B cell (primary cell): ENCODE data around the gene DCN. TPM values are rescaled to one million over a fixed set of nuclear protein-coding genes. Genes with fewer than 3 reads are reported as not detected.

Experiments used
- ATAC-seq: fragments of 200-7000 bp; cut with Tn5 transposase; one replicate; pipeline ENCODE4 v1.10.0; 2021; ENCODE audit warnings: low read depth, mild to moderate bottlenecking, moderate number of reproducible peaks, moderate library complexity
- CTCF ChIA-PET: fragments of 350-600 bp; sonication (Branson Sonifier 250); formaldehyde crosslinking; loops from one replicate; lab custom pipeline; 2021; ENCODE audit warnings: antibody characterized with exemption, inconsistent platforms; lab: Charles Lee
- POLR2A ChIA-PET: fragments of 350-600 bp; sonication (Branson Sonifier 250); formaldehyde crosslinking; loops from one replicate; lab custom pipeline; 2021; ENCODE audit warnings: antibody characterized with exemption; lab: Charles Lee
- DNase-seq: peaks from one replicate; pipeline ENCODE4 v3.0.0; 2013
- H2AFZ ChIP-seq: 2 replicates; pipeline ENCODE4 v1.6.1; 2012; ENCODE audit warnings: mild to moderate bottlenecking, low read depth, low read length; ENCODE audit not compliant: insufficient read depth, poor library complexity, severe bottlenecking
- H3K27ac ChIP-seq, 2 donors: 1 replicate in 1 of 2; 2 replicates in 1 of 2; pipeline ENCODE4 v1.5.1; 2012 to 2013; ENCODE audit warnings: low read length in 2 of 2, mild to moderate bottlenecking in 2 of 2, moderate library complexity in 1 of 2
- H3K27me3 ChIP-seq, 4 experiments: fragments of 200-600 bp in 1 of 4; sonication (generic) in 1 of 4; replicated peaks in 1 of 4; 1 replicate in 2 of 4; 2 replicates in 2 of 4; pipeline versions ENCODE4 v1.6.1 to v1.7.0; 2013 to 2016; ENCODE audit warnings: low read length in 3 of 4, mild to moderate bottlenecking in 2 of 4, mixed read lengths in 1 of 4, moderate library complexity in 1 of 4; ENCODE audit not compliant: insufficient read depth in 4 of 4, control insufficient read depth in 3 of 4; ENCODE audit errors: control extremely low read depth in 1 of 4
- H3K36me3 ChIP-seq, 2 experiments: replicated peaks in 1 of 2; 1 replicate in 1 of 2; 2 replicates in 1 of 2; pipeline versions ENCODE4 v1.6.1 to v1.7.1; 2013; ENCODE audit warnings: low read length in 1 of 2; ENCODE audit not compliant: insufficient read depth in 2 of 2, control insufficient read depth in 1 of 2; ENCODE audit errors: control extremely low read depth in 1 of 2, extremely low read depth in 1 of 2
- H3K4me1 ChIP-seq, 2 donors: fragments of 200-600 bp in 1 of 2; sonication (generic) in 1 of 2; 1 replicate in 1 of 2; 2 replicates in 1 of 2; pipeline versions ENCODE4 v1.5.1 to v1.6.1; 2013 to 2017; ENCODE audit warnings: low read length in 2 of 2; ENCODE audit not compliant: control insufficient read depth in 2 of 2, insufficient read depth in 2 of 2
- H3K4me2 ChIP-seq: replicated peaks from 2 replicates; pipeline ENCODE3; 2012; ENCODE audit warnings: mild to moderate bottlenecking, low read depth, low read length; ENCODE audit not compliant: poor library complexity, severe bottlenecking
- H3K4me3 ChIP-seq, 5 experiments: fragments of 200-600 bp in 1 of 5; sonication (generic) in 1 of 5; 1 replicate in 3 of 5; 2 replicates in 2 of 5; pipeline versions ENCODE4 v1.5.1 to v1.7.0; 2011 to 2016; ENCODE audit warnings: low read length in 4 of 5, mild to moderate bottlenecking in 4 of 5, low read depth in 2 of 5, control low read depth in 1 of 5, moderate library complexity in 1 of 5; ENCODE audit not compliant: insufficient read depth in 1 of 5; ENCODE audit errors: control extremely low read depth in 1 of 5, extremely low read depth in 1 of 5
- H3K79me2 ChIP-seq: fragments of 200-600 bp; sonication (generic); one replicate; pipeline ENCODE4 v1.6.0; 2016; ENCODE audit warnings: low read length; ENCODE audit not compliant: control insufficient read depth, insufficient read depth
- H3K9ac ChIP-seq: fragments of 200-600 bp; sonication (generic); 2 replicates; pipeline ENCODE4 v1.6.1; 2017; ENCODE audit warnings: mild to moderate bottlenecking, low read length, moderate library complexity
- H3K9me3 ChIP-seq, 3 donors: one replicate each; pipeline versions ENCODE4 v1.6.1 to v1.7.1; 2013; ENCODE audit warnings: low read length in 2 of 3; ENCODE audit not compliant: control insufficient read depth in 2 of 3, insufficient read depth in 1 of 3; ENCODE audit errors: control extremely low read depth in 1 of 3
- H4K20me1 ChIP-seq: 2 replicates; pipeline ENCODE4 v1.6.0; 2012; ENCODE audit warnings: mild to moderate bottlenecking, low read length; ENCODE audit not compliant: insufficient read depth, control insufficient read depth, poor library complexity, severe bottlenecking
- H3K27ac Mint-ChIP-seq: one replicate; pipeline ENCODE4 v1.8.0; 2021; ENCODE audit warnings: mixed read lengths
- H3K27me3 Mint-ChIP-seq: one replicate; pipeline ENCODE4 v1.8.0; 2021; ENCODE audit warnings: mixed read lengths
- H3K4me1 Mint-ChIP-seq: one replicate; pipeline ENCODE4 v1.8.0; 2021; ENCODE audit warnings: mixed read lengths
- H3K4me3 Mint-ChIP-seq: one replicate; pipeline ENCODE4 v1.8.0; 2021; ENCODE audit warnings: mixed read lengths
- H3K9me3 Mint-ChIP-seq: one replicate; pipeline ENCODE4 v1.8.0; 2022; ENCODE audit warnings: mixed read lengths; ENCODE audit not compliant: insufficient read depth
- CTCF ChIP-seq: fragments of 200-600 bp; IDR thresholded peaks from one replicate; pipeline ENCODE4 v1.8.0; 2022; ENCODE audit warnings: antibody characterized with exemption, mild to moderate bottlenecking
- EZH2 ChIP-seq: IDR thresholded peaks from 2 replicates; pipeline ENCODE4 v1.6.1; 2012; ENCODE audit warnings: borderline replicate concordance, low read depth, mild to moderate bottlenecking, moderate library complexity, low read length; ENCODE audit not compliant: insufficient read depth, poor library complexity, severe bottlenecking
- WGBS: methylation state at CpG from one replicate; pipeline ENCODE4 v1.1.5; 2013; ENCODE audit warnings: missing lambda C conversion rate; ENCODE audit not compliant: insufficient coverage; 5-methylcytosine and 5-hydroxymethylcytosine counted together
- intact Hi-C: fragments of 100-400 bp; cut with micrococcal nuclease; formaldehyde crosslinking; loops from one replicate; pipeline ENCODE4 v1.10.0; 2022
- polyA plus RNA-seq: library from polyadenylated mRNA; depleted of rRNA; stranded (reverse); fragments of >200 nt; gene quantifications from 2 replicates; pipeline ENCODE4 v1.2.3, GENCODE V29; 2012
- total RNA-seq, 2 donors: library from RNA; stranded (reverse); fragments of 120-200 nt in 1 of 2; gene quantifications; 1 replicate in 1 of 2; 2 replicates in 1 of 2; pipeline versions ENCODE4 v1.2.3 to v1.2.4, GENCODE V29; 2013 to 2022

The DCN gene
- total and polyA plus RNA-seq, 2 donors (not counting 1 experiment from before 2014, with no cell fraction given), result not detected

GRCh38 chr12:91093341-91093740 is 89.3 kb downstream of the DCN start:
- no peaks in the 10 kb centered on the region for H4K20me1 ChIP-seq
- Mint-ChIP-seq H3K4me3 (no peak overlapping the region), H3K9me3 (peaks cover 2% of the 10 kb centered on the region), H3K4me1 (peaks cover under 1% of the 10 kb centered on the region), H3K27ac (no peak overlapping the region), H3K27me3 (no peaks in the 10 kb centered on the region)
- intact Hi-C loops, result no loop called here
- no peak for DNase-seq
- no peaks in the 10 kb centered on the region for H3K27me3 ChIP-seq
- no CpG with 5 or more reads among the region's 4 CpGs for WGBS
- H3K9me3 ChIP-seq, result peaks cover 0 to 5% (median 4%) of the 10 kb centered on the region in 3 donors
- no peak overlapping the region for H2AFZ ChIP-seq
- no peak overlapping the region for H3K9ac ChIP-seq
- no peaks in the 10 kb centered on the region for H3K79me2 ChIP-seq
- no peak overlapping the region for H3K4me2 ChIP-seq
- no peak overlapping the region for H3K27ac ChIP-seq
- CTCF ChIA-PET, result no interaction called here
- no peaks in the 10 kb centered on the region for H3K4me1 ChIP-seq
- ATAC-seq, result no peak
- H3K36me3 ChIP-seq, result no peaks in the 10 kb centered on the region
- no peak for TF ChIP-seq EZH2
- TF ChIP-seq CTCF, result no peak
- POLR2A ChIA-PET, result no interaction called here
- no peak overlapping the region for H3K4me3 ChIP-seq

- Histone ChIP-seq H3K4me3 (no peak overlapping the region), H2AFZ (no peak overlapping the region), H3K4me2 (no peak overlapping the region), H3K27ac (no peak overlapping the region), H3K9me3 (peaks cover 0 to 5% (median 4%) of the 10 kb centered on the region in 3 donors), H3K79me2 (no peaks in the 10 kb centered on the region), H3K4me1 (no peaks in the 10 kb centered on the region), H3K9ac (no peak overlapping the region), H4K20me1 (no peaks in the 10 kb centered on the region), H3K27me3 (no peaks in the 10 kb centered on the region), H3K36me3 (no peaks in the 10 kb centered on the region)
- ChIA-PET POLR2A (no interaction called here), CTCF (interaction anchor here (1.2 kb wide), 1 partner anchor 14 kb away, joined by 3 read pairs; no protein-coding TSS in a partner anchor)
- intact Hi-C loops, result no loop called here
- H3K27ac Mint-ChIP-seq, result no peak overlapping the region
- no peaks in the 10 kb centered on the region for H3K27me3 Mint-ChIP-seq
- ATAC-seq, result no peak
- peaks cover 2% of the 10 kb centered on the region for H3K9me3 Mint-ChIP-seq
- H3K4me3 Mint-ChIP-seq, result no peak overlapping the region
- H3K4me1 Mint-ChIP-seq, result no peaks in the 10 kb centered on the region
- WGBS, result 100% methylated on average over 2 of the region's 6 CpGs
- no peak for DNase-seq
- TF ChIP-seq EZH2 (no peak), CTCF (no peak)
Observed at GRCh38 chr12:91091916-91092715, 90.5 kb downstream of the DCN start.
